Right lobe of liver (tissue), 6 donors: Measurements from ENCODE around the gene GFRA1. TPM values are rescaled to one million over a fixed set of nuclear protein-coding genes. Genes with fewer than 3 reads are reported as not detected.

Source experiments
- ATAC-seq, 4 donors: fragments of 200-7000 bp; cut with Tn5 transposase; one replicate each; pipeline ENCODE4 v1.9.1; 2020; ENCODE audit warnings: mild to moderate bottlenecking in 4 of 4, moderate library complexity in 4 of 4
- DNase-seq, 3 donors: peaks; one replicate each; pipeline ENCODE4 v3.0.0-alpha.2; 2020
- H3K27ac ChIP-seq, 3 donors: fragments of 200-600 bp; one replicate each; pipeline ENCODE4 v1.8.0; 2022
- H3K27me3 ChIP-seq, 2 donors: fragments of 200-600 bp; one replicate each; pipeline ENCODE4 v1.8.0; 2022
- H3K36me3 ChIP-seq, 4 donors: fragments of 200-600 bp; sonication (generic) in 1 of 4; one replicate each; pipeline versions ENCODE4 v1.5.1 to v1.8.0; 2017 to 2022; ENCODE audit warnings: control low read depth in 1 of 4
- H3K4me1 ChIP-seq, 4 donors: fragments of 200-600 bp; sonication (generic) in 1 of 4; one replicate each; pipeline versions ENCODE4 v1.5.1 to v1.8.0; 2017 to 2022; ENCODE audit warnings: control low read depth in 1 of 4
- H3K4me3 ChIP-seq, 3 donors: fragments of 200-600 bp; one replicate each; pipeline ENCODE4 v1.8.0; 2022
- H3K9me3 ChIP-seq, 4 donors: fragments of 200-600 bp; sonication (generic) in 1 of 4; one replicate each; pipeline versions ENCODE4 v1.5.1 to v1.8.0; 2017 to 2022; ENCODE audit warnings: control low read depth in 1 of 4
- CTCF ChIP-seq, 4 donors: fragments of 200-600 bp in 3 of 4; fragments of 450-650 bp in 1 of 4; IDR thresholded peaks; one replicate each; pipeline versions ENCODE4 v1.5.1 to v1.8.0; 2016 to 2022; ENCODE audit warnings: antibody characterized with exemption in 4 of 4, mild to moderate bottlenecking in 2 of 4
- POLR2A ChIP-seq: fragments of 450-650 bp; IDR thresholded peaks from one replicate; pipeline ENCODE4 v1.6.1; 2017; ENCODE audit warnings: antibody characterized with exemption, mild to moderate bottlenecking
- WGBS: methylation state at CpG from one replicate; pipeline ENCODE4 v1.1.6; 2018; ENCODE audit warnings: low coverage, low lambda C conversion rate; ENCODE audit not compliant: insufficient coverage; ENCODE audit errors: missing lambda C conversion rate; 5-methylcytosine and 5-hydroxymethylcytosine counted together
- intact Hi-C, 2 donors: fragments of 100-400 bp; cut with DNase I; formaldehyde crosslinking; loops; one replicate each; pipeline versions ENCODE4 v1.11.2 to v1.14.1; 2022
- total RNA-seq, 6 experiments: library from RNA; depleted of rRNA in 2 of 6; stranded (reverse); fragments of >200 nt in 2 of 6; fragmentation: NEBNext Ultra II Directional in 3 of 6; extraction: Animal tissue kit (Norgen Biotek cat#: 25700) in 3 of 6; gene quantifications; one replicate each; pipeline versions ENCODE4 v1.1.0 to v1.2.4, GENCODE V29; 2016 to 2023
- donor health status: DM: no; HTN: yes; CAD: no.
- donor health status: DM: no; HTN: no; CAD: no.
- donor health status: DM: no; HTN: no; CAD: no.
- donor health status: DM: no; HTN: yes; CAD: no.
- donor health status: DM: no; HTN: yes; CAD: no.

The GFRA1 gene
- total RNA-seq, 6 experiments from 2014 or later, result 17.9 to 67.8 (median 42.8) TPM

- intact Hi-C loops, result no loop called here
- no peak overlapping the region for H3K4me3 ChIP-seq
- H3K4me1 ChIP-seq, result peaks cover 0 to 23% (median 9%) of the 10 kb centered on the region in 4 donors
- H3K27ac ChIP-seq, result peak overlapping the region in 2 of 3 donors; percentile 22 to 31
- TF ChIP-seq POLR2A (no peak), CTCF (IDR thresholded peaks at IDR 0.05) (no peak)
- DNase-seq (peak in 1 of 3 donors; percentile 57), ATAC-seq (peak; percentile 77 to 88 (median 84))
- 38% methylated on average over 5 of the region's 5 CpGs for whole genome bisulfite sequencing
- H3K27me3 ChIP-seq, result no peaks in the 10 kb centered on the region
- no peaks in the 10 kb centered on the region for H3K9me3 ChIP-seq
- no peaks in the 10 kb centered on the region for H3K36me3 ChIP-seq
Observed at GRCh38 chr10:116226053-116226452, 47.0 kb downstream of the GFRA1 start.

GRCh38 chr10:116223289-116223688 lies 49.7 kb downstream of the GFRA1 start:
- TF ChIP-seq CTCF (IDR thresholded peaks at IDR 0.05) (no peak), POLR2A (no peak)

GRCh38 chr10:116221053-116221452 lies 52.0 kb downstream of the GFRA1 start:
- ATAC-seq, result peak; percentile 40 to 61 (median 50)
- Histone ChIP-seq H3K27me3 (no peaks in the 10 kb centered on the region), H3K4me3 (no peak overlapping the region), H3K9me3 (no peaks in the 10 kb centered on the region), H3K27ac (peak overlapping the region in 1 of 3 donors; percentile 35), H3K36me3 (no peaks in the 10 kb centered on the region), H3K4me1 (peaks cover 0 to 43% (median 19%) of the 10 kb centered on the region in 4 donors)
- intact Hi-C loops, result no loop called here
- TF ChIP-seq POLR2A, result no peak
- TF ChIP-seq CTCF (IDR thresholded peaks at IDR 0.05), result no peak
- no peak for DNase-seq
- 25% methylated on average over 3 of the region's 3 CpGs for WGBS

More at GRCh38 chr10:116223289-116223688, 49.7 kb downstream of the GFRA1 start:
- DNase-seq (no peak), ATAC-seq (no peak)
- no peak overlapping the region for H3K27ac ChIP-seq
- H3K27me3 ChIP-seq, result no peaks in the 10 kb centered on the region
- no peak overlapping the region for H3K4me3 ChIP-seq
- H3K4me1 ChIP-seq, result peaks cover 0 to 35% (median 13%) of the 10 kb centered on the region in 4 donors
- H3K36me3 ChIP-seq, result no peaks in the 10 kb centered on the region
- WGBS, result 80% methylated on average over 2 of the region's 3 CpGs
- no peaks in the 10 kb centered on the region for H3K9me3 ChIP-seq
- intact Hi-C loops, result no loop called here

GRCh38 chr10:116216676-116217075 lies 56.3 kb downstream of the GFRA1 start:
- intact Hi-C loops, result no loop called here
- 24% methylated on average over 3 of the region's 3 CpGs for WGBS
- H3K27ac ChIP-seq, result peak overlapping the region in 1 of 3 donors; percentile 56
- peak in 1 of 3 donors; percentile 55 for DNase-seq
- no peaks in the 10 kb centered on the region for H3K36me3 ChIP-seq
- TF ChIP-seq CTCF (IDR thresholded peaks at IDR 0.05) (no peak), POLR2A (no peak)
- no peaks in the 10 kb centered on the region for H3K9me3 ChIP-seq
- ATAC-seq, result peak; percentile 81 to 90 (median 84)
- peaks cover 0 to 48% (median 17%) of the 10 kb centered on the region in 4 donors for H3K4me1 ChIP-seq
- no peak overlapping the region for H3K4me3 ChIP-seq
- no peaks in the 10 kb centered on the region for H3K27me3 ChIP-seq
